Stomach (tissue), 4 donors: ENCODE data around the gene CEP85.

ENCODE experiments used
- EP300 ChIP-seq: sonication (generic); formaldehyde crosslinking; IDR thresholded peaks from one replicate; pipeline ENCODE4 v1.6.1; 2017; ENCODE audit warnings: antibody characterized with exemption
- POLR2A ChIP-seq, 4 donors: fragments of 450-650 bp; IDR thresholded peaks; one replicate each; pipeline ENCODE4 v1.6.1; 2016; ENCODE audit warnings: antibody characterized with exemption in 4 of 4, control low read depth in 2 of 4, mild to moderate bottlenecking in 1 of 4, moderate library complexity in 1 of 4
- POLR2AphosphoS5 ChIP-seq, 3 donors: sonication (generic); formaldehyde crosslinking; IDR thresholded peaks; one replicate each; pipeline ENCODE4 v1.6.1; 2016; ENCODE audit warnings: antibody characterized with exemption in 3 of 3
- TF ChIP-seq, protein P1 (sequence below), 7 experiments: fragments of 450-650 bp in 4 of 7; fragments of 200-600 bp in 3 of 7; sonication (generic) in 3 of 7; IDR thresholded peaks; one replicate each; pipeline ENCODE4 v1.5.1; 2016 to 2019; ENCODE audit warnings: antibody characterized with exemption in 7 of 7, control low read depth in 2 of 7, mild to moderate bottlenecking in 1 of 7

DNA sequence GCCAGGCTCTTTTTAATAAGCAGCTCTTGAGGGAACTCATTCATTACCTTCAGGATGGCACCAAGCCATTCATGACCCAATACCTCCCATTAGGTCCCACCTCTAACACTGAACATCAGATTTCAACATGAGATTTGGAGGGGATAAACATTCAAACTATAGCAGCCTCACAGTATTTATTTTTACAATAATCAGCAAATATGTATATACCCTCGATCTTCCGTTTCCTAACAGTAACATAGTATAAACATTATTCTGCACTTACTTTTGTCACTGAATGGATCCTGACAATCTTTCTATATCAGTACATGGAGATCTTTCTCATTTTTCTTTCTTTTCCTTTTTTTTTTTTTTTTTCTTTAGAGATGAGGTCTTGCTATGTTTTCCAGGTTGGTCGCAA lies 38.2 kb upstream of the CEP85 start:
- TF ChIP-seq EP300 (no peak), POLR2AphosphoS5 (IDR thresholded peaks at IDR 0.05) (no peak), POLR2A (IDR thresholded peaks at IDR 0.05) (no peak)
- TF ChIP-seq, protein P1, sequence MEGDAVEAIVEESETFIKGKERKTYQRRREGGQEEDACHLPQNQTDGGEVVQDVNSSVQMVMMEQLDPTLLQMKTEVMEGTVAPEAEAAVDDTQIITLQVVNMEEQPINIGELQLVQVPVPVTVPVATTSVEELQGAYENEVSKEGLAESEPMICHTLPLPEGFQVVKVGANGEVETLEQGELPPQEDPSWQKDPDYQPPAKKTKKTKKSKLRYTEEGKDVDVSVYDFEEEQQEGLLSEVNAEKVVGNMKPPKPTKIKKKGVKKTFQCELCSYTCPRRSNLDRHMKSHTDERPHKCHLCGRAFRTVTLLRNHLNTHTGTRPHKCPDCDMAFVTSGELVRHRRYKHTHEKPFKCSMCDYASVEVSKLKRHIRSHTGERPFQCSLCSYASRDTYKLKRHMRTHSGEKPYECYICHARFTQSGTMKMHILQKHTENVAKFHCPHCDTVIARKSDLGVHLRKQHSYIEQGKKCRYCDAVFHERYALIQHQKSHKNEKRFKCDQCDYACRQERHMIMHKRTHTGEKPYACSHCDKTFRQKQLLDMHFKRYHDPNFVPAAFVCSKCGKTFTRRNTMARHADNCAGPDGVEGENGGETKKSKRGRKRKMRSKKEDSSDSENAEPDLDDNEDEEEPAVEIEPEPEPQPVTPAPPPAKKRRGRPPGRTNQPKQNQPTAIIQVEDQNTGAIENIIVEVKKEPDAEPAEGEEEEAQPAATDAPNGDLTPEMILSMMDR (IDR thresholded peaks at IDR 0.05), result no peak
